T-helper 1 cell treated with Interleukin-12 subunit alpha and Interleukin-12 subunit beta and Interleukin-4 antibody, amounts not matched to agents 30 μg/mL and 1 μg/mL, for 36 hours (primary cell): ENCODE measurements around the gene UPK2.
"Not testable (repeated sequence)": the region's sequence is repeated elsewhere in the genome, so short reads cannot be mapped to it uniquely, and the experiment has no call there.

Experiments used
- H3K27ac Mint-ChIP-seq: one replicate; pipeline ENCODE4 v1.8.0; 2021; ENCODE audit warnings: mild to moderate bottlenecking, mixed read lengths
- H3K27me3 Mint-ChIP-seq: one replicate; pipeline ENCODE4 v1.8.0; 2021; ENCODE audit warnings: low read depth, mixed read lengths
- H3K36me3 Mint-ChIP-seq: one replicate; pipeline ENCODE4 v1.8.0; 2021; ENCODE audit warnings: low read depth, mixed read lengths
- H3K4me1 Mint-ChIP-seq: one replicate; pipeline ENCODE4 v1.8.0; 2021; ENCODE audit warnings: low read depth, mixed read lengths
- H3K4me3 Mint-ChIP-seq: one replicate; pipeline ENCODE4 v1.8.0; 2021; ENCODE audit warnings: mild to moderate bottlenecking, moderate library complexity, mixed read lengths
- H3K9me3 Mint-ChIP-seq: one replicate; pipeline ENCODE4 v1.8.0; 2021; ENCODE audit warnings: mixed read lengths

UPK2 gene

DNA sequence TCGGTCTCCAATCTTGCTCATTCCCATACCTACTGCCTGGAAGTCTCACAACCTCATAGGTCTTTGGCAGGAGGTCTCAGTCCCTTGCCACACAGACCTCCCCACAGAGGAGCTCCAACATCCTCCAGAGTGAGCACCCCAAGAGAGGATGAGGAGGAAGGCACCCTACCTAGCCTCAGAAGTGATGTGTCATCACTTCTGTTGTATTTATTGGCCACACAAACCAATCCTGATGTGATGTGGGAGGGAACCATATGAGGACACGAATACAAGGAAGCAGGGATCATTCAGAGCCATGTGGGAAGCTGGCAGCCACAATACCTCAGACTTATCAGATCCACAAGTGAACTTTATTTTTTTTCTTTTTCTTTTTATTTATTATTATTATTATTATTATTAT, 9.0 kb upstream of the UPK2 start:
- Mint-ChIP-seq H3K4me1 (peaks cover 3% of the 10 kb centered on the region), H3K27ac (no peak overlapping the region), H3K27me3 (peaks cover 28% of the 10 kb centered on the region), H3K36me3 (no peaks in the 10 kb centered on the region), H3K4me3 (no peak overlapping the region), H3K9me3 (no peaks in the 10 kb centered on the region)

DNA sequence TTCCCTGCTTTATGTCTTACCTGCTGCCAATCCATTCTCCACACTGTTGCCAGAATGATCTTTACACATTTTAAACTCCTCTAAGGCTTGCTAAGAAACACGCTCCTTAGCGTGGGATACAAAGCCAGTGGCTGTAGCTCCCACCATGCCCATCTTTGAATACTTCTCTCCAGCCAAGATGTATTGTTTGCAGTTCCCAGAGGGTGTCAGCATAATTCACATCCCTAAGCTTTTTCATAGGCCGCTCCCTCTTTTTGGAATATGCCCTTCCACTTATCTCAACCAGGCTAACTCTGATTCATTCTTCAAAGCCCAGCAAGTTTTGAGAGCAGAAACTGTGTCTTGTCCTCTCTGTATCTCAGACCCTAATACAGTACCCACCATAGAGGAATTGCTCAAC, 8.1 kb upstream of the UPK2 start:
- no peak overlapping the region for H3K27ac Mint-ChIP-seq
- H3K36me3 Mint-ChIP-seq: no peaks in the 10 kb centered on the region
- no peaks in the 10 kb centered on the region for H3K9me3 Mint-ChIP-seq
- peaks cover 3% of the 10 kb centered on the region for H3K4me1 Mint-ChIP-seq
- H3K27me3 Mint-ChIP-seq: peaks cover 33% of the 10 kb centered on the region
- no peak overlapping the region for H3K4me3 Mint-ChIP-seq

DNA sequence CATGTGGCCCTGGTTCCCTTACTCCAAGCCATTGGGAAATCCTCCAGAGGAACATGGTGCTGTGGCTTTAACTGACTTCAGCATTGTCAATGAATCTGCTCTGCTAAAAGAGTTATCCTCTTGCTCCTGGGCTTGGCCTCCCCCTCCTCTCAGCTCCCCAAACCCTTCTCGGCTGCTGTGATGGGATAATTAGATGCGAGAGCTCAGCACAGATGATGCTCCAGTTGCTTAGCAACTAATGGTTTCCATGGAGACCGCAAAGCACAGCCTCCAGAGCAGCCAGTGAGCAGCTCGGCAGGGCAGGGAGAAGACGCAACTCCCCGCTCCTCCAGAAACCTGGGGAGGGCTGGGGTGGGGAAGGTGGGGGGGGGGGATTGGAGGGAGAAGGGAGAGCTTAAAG, 2.8 kb upstream of the UPK2 start:
- peaks cover 3% of the 10 kb centered on the region for H3K4me1 Mint-ChIP-seq
- H3K36me3 Mint-ChIP-seq: no peaks in the 10 kb centered on the region
- no peak overlapping the region for H3K4me3 Mint-ChIP-seq
- peaks cover 30% of the 10 kb centered on the region for H3K27me3 Mint-ChIP-seq
- no peaks in the 10 kb centered on the region for H3K9me3 Mint-ChIP-seq
- H3K27ac Mint-ChIP-seq: no peak overlapping the region

DNA sequence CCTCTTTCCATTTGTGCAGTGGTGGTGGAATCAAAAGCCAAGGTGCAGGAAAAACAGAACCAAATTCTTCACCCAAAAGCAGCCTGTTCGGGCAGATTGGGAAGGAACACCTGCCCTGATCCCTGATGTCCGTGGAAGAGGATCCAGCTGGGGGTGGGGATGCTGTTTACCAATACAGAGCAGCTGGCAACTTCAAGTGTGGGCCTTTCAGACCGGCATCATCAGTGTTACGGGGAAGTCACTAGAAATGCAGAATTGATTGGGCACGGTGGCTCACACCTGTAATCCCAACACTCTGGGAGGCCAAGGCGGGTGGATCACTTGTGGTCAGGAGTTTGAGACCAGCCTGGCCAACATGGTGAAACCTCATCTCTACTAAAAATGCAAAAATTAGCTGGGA, 2.1 kb upstream of the UPK2 start:
- H3K4me1 Mint-ChIP-seq, H3K36me3 Mint-ChIP-seq, H3K4me3 Mint-ChIP-seq, H3K9me3 Mint-ChIP-seq, H3K27ac Mint-ChIP-seq: not testable (repeated sequence)
- H3K27me3 Mint-ChIP-seq: peaks cover 28% of the 10 kb centered on the region

GRCh38 chr11:118956847-118957469, 860 bp downstream of the UPK2 start:
- Mint-ChIP-seq H3K4me3 (no peak overlapping the region), H3K27ac (no peak overlapping the region), H3K4me1 (peaks cover 3% of the 10 kb centered on the region), H3K36me3 (no peaks in the 10 kb centered on the region), H3K9me3 (no peaks in the 10 kb centered on the region), H3K27me3 (peaks cover 25% of the 10 kb centered on the region)

DNA sequence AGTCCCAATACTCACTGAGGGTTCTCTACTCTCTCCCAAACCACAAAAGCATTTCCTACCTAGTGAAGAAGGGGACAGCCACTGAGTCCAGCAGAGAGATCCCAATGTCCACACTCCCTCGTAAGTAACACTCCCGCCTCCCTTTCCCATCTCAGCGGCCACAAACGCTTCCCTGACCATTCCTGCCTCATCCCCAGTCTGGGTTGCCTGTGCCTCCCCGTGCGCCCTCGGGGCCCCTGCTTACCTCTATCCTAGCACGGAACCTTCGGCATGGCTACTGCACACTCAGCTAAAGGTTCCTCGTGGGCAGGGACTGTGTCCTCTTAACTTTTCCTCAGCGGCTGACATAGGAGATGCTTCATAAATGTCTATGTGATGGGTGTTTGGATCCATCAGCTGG, 1.5 kb downstream of the UPK2 start:
- Mint-ChIP-seq H3K9me3 (no peaks in the 10 kb centered on the region), H3K4me1 (peaks cover 3% of the 10 kb centered on the region), H3K4me3 (no peak overlapping the region), H3K27me3 (peaks cover 24% of the 10 kb centered on the region), H3K27ac (no peak overlapping the region), H3K36me3 (no peaks in the 10 kb centered on the region)

DNA sequence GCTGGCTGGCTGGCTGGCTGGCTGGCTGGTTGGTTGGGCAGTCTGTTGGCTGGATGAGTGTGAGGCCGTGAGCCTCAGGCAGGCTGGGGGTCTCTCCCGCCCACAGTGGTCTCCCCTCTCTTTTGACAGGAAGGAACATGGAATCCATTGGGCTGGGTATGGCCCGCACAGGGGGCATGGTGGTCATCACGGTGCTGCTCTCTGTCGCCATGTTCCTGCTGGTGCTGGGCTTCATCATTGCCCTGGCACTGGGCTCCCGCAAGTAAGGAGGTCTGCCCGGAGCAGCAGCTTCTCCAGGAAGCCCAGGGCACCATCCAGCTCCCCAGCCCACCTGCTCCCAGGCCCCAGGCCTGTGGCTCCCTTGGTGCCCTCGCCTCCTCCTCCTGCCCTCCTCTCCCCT, 1.9 kb downstream of the UPK2 start:
- Mint-ChIP-seq H3K4me1 (peaks cover 3% of the 10 kb centered on the region), H3K27me3 (peaks cover 20% of the 10 kb centered on the region), H3K4me3 (no peak overlapping the region), H3K36me3 (no peaks in the 10 kb centered on the region), H3K27ac (no peak overlapping the region), H3K9me3 (no peaks in the 10 kb centered on the region)

- Mint-ChIP-seq H3K4me1 (peaks cover 3% of the 10 kb centered on the region), H3K27ac (no peak overlapping the region), H3K4me3 (no peak overlapping the region), H3K27me3 (peaks cover 20% of the 10 kb centered on the region), H3K36me3 (no peaks in the 10 kb centered on the region), H3K9me3 (no peaks in the 10 kb centered on the region)
Observed at GRCh38 chr11:118958577-118958976, 2.5 kb downstream of the UPK2 start.

DNA sequence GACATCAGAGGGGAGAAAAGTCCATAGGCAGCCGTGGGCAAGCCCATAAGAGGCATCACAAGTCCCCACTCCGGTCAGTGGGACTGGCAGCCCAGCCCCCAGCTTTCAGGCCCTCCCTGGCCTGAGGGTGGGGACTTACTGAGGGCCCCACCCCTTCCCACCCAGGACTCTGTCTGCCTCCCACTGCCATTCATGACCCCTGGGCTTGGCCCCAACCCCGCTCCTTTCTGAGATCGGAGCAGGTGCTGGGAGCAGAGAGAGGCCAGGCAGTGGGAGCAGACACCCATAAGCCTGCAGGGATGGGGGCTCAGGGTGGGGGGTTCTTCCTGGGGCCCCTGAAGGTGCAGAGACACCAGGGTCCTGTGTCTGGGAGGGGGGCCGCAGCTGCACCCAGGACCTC, 5.1 kb downstream of the UPK2 start:
- Mint-ChIP-seq H3K4me3 (no peak overlapping the region), H3K4me1 (peaks cover 3% of the 10 kb centered on the region), H3K36me3 (no peaks in the 10 kb centered on the region), H3K27me3 (peaks cover 7% of the 10 kb centered on the region), H3K9me3 (no peaks in the 10 kb centered on the region), H3K27ac (no peak overlapping the region)

GRCh38 chr11:118961591-118961990, 5.5 kb downstream of the UPK2 start:
- Mint-ChIP-seq H3K9me3 (no peaks in the 10 kb centered on the region), H3K4me1 (no peaks in the 10 kb centered on the region), H3K4me3 (no peak overlapping the region), H3K36me3 (no peaks in the 10 kb centered on the region), H3K27ac (no peak overlapping the region), H3K27me3 (peaks cover 4% of the 10 kb centered on the region)

GRCh38 chr11:118969508-118969907, 13.4 kb downstream of the UPK2 start:
- not testable (repeated sequence) for H3K36me3 Mint-ChIP-seq, H3K4me1 Mint-ChIP-seq, H3K9me3 Mint-ChIP-seq, H3K27ac Mint-ChIP-seq, H3K4me3 Mint-ChIP-seq
- H3K27me3 Mint-ChIP-seq: peaks cover 10% of the 10 kb centered on the region

GRCh38 chr11:118971646-118972045, 15.5 kb downstream of the UPK2 start, which contains the start of gene FOXR1:
Gene FOXR1 (plus strand): TSS chr11:118971761. CDS start chr11:118971932, 171 bp downstream.
- no peaks in the 10 kb centered on the region for H3K36me3 Mint-ChIP-seq
- H3K4me1 Mint-ChIP-seq: no peaks in the 10 kb centered on the region
- no peak within 1 kb of the TSS for H3K27ac Mint-ChIP-seq
- no peaks in the 10 kb centered on the region for H3K9me3 Mint-ChIP-seq
- peaks cover 23% of the 10 kb centered on the region for H3K27me3 Mint-ChIP-seq
- H3K4me3 Mint-ChIP-seq: no peak within 1 kb of the TSS

DNA sequence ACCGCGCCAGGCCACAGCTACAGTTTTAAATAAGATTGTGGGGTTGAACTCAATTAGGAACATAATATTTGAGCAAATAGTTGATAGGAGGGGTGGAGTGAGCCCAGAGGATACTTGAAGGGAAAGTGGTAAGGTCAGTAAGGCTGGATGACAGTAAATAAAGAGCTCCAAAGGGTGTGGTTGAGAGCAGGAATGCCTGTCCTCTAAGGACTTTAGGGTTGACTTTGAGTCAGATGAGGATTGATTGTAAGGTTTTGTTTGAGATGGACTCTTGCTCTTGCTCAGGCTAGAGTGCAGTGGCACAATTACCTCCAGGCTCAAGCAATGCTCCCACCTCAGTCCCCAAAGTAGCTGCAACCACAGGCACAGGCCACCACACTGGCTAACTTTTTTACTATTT, 17.9 kb downstream of the UPK2 start:
- peaks cover 25% of the 10 kb centered on the region for H3K27me3 Mint-ChIP-seq
- no peaks in the 10 kb centered on the region for H3K9me3 Mint-ChIP-seq
- no peaks in the 10 kb centered on the region for H3K4me1 Mint-ChIP-seq
- no peak overlapping the region for H3K27ac Mint-ChIP-seq
- no peaks in the 10 kb centered on the region for H3K36me3 Mint-ChIP-seq
- H3K4me3 Mint-ChIP-seq: no peak overlapping the region

- Mint-ChIP-seq H3K4me1 (no peaks in the 10 kb centered on the region), H3K4me3 (no peak overlapping the region), H3K27ac (no peak overlapping the region), H3K27me3 (peaks cover 22% of the 10 kb centered on the region), H3K9me3 (no peaks in the 10 kb centered on the region), H3K36me3 (no peaks in the 10 kb centered on the region)
Observed at GRCh38 chr11:118975771-118976709, 19.9 kb downstream of the UPK2 start.

DNA sequence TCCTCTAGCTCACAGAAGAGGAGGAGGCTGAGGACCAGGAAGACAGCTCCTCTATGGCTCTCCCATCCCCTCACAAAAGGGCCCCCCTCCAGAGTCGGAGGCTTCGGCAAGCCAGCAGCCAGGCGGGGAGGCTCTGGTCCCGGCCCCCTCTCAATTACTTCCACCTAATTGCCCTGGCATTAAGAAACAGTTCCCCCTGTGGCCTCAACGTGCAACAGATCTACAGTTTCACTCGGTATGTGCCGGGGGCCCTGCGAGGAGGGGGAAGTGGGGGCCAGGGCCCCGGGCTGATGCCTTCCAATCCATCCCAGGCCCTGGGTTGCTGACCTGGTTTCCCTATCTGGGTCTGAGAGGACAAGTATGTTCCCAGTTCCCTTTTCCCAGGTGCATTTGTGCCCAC, 23.3 kb downstream of the UPK2 start:
- H3K4me3 Mint-ChIP-seq: no peak overlapping the region
- no peak overlapping the region for H3K27ac Mint-ChIP-seq
- H3K9me3 Mint-ChIP-seq: no peaks in the 10 kb centered on the region
- H3K4me1 Mint-ChIP-seq: no peaks in the 10 kb centered on the region
- H3K27me3 Mint-ChIP-seq: peaks cover 16% of the 10 kb centered on the region
- H3K36me3 Mint-ChIP-seq: no peaks in the 10 kb centered on the region
